IPS-15b (cell line): Measurements from ENCODE around the gene ATXN1.
"Not testable (repeated sequence)": the region's sequence is repeated elsewhere in the genome, so short reads cannot be mapped to it uniquely, and the experiment has no call there.

Source experiments
- H3K27me3 ChIP-seq: one replicate; pipeline ENCODE4 v1.6.1; 2013; ENCODE audit warnings: low read length; ENCODE audit not compliant: control insufficient read depth, insufficient read depth
- H3K36me3 ChIP-seq: one replicate; pipeline ENCODE4 v1.6.1; 2013; ENCODE audit warnings: low read length; ENCODE audit not compliant: control insufficient read depth, insufficient read depth
- H3K4me1 ChIP-seq: one replicate; pipeline ENCODE4 v1.6.1; 2013; ENCODE audit warnings: mild to moderate bottlenecking, low read length; ENCODE audit not compliant: control insufficient read depth, insufficient read depth
- H3K4me3 ChIP-seq: one replicate; pipeline ENCODE4 v1.5.1; 2013; ENCODE audit warnings: low read depth, low read length
- H3K9ac ChIP-seq: one replicate; pipeline ENCODE4 v1.6.1; 2013; ENCODE audit warnings: low read depth, mild to moderate bottlenecking, low read length
- H3K9me3 ChIP-seq: one replicate; pipeline ENCODE4 v1.6.1; 2013; ENCODE audit warnings: mild to moderate bottlenecking, low read length; ENCODE audit not compliant: control insufficient read depth, insufficient read depth

The ATXN1 gene

DNA sequence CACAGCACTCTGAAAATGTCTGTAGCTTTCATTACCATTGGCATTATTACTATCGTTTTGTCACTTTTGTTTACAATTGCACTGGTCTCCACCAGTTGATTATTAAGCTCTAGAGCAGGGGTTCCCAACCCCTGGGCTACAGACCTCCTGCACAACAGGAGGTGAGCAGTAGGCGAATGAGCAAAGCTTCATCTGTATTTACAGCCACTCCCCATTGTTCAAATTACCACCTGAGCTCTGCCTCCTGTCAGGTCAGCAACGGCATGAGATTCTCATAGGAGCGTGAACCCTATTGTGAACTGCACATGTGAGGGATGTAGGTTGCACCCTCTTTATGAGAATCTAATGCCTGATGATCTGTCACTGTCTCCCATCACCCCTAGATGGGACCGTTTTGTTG lies 126.4 kb downstream of the ATXN1 start:
- Histone ChIP-seq H3K9ac (no peak overlapping the region), H3K9me3 (no peaks in the 10 kb centered on the region), H3K4me3 (no peak overlapping the region), H3K36me3 (no peaks in the 10 kb centered on the region), H3K27me3 (no peaks in the 10 kb centered on the region), H3K4me1 (peaks cover 10% of the 10 kb centered on the region)

DNA sequence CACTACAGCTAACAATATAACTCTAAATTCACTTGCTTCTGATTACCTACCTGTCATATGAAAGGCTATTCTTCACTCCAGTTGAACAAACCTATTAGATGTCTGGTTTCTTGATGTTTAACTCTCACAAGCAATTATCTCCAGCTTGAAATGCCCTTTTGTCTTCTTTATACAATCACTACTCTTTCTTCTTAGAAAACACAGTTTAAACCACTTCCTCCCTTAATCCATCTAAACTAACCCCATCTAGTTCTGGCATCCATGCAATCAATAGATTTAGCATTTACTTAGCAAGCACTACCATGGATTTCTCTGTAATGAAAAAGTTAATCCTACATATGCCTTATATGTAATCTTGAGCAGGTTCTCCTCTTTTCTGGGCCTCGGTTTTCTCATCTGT lies 127.3 kb downstream of the ATXN1 start:
- Histone ChIP-seq H3K9me3 (no peaks in the 10 kb centered on the region), H3K27me3 (no peaks in the 10 kb centered on the region), H3K4me1 (peaks cover 10% of the 10 kb centered on the region), H3K9ac (no peak overlapping the region), H3K36me3 (no peaks in the 10 kb centered on the region), H3K4me3 (no peak overlapping the region)

DNA sequence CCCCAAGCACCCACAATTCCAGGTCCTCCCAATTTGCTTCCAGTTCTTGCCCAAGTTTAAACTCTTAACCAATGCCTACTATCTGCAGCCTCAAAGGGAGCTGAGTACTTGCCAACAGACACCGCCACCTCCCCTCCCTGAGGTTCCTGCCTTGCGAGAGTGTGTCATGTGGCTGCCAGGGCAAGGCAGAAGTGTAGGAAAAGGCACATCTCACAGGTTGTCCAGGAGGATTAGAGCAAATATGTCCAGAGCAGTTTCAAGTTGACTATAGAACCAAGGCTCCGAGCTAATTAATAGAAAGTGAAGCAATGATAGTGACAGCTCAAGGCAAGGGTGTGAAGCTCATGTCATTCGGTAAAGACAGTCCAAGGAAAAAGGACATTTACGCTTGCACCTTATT lies 127.8 kb downstream of the ATXN1 start:
- no peak overlapping the region for H3K9ac ChIP-seq
- H3K4me1 ChIP-seq = peaks cover 10% of the 10 kb centered on the region
- H3K36me3 ChIP-seq = no peaks in the 10 kb centered on the region
- H3K27me3 ChIP-seq = no peaks in the 10 kb centered on the region
- no peak overlapping the region for H3K4me3 ChIP-seq
- H3K9me3 ChIP-seq = no peaks in the 10 kb centered on the region

DNA sequence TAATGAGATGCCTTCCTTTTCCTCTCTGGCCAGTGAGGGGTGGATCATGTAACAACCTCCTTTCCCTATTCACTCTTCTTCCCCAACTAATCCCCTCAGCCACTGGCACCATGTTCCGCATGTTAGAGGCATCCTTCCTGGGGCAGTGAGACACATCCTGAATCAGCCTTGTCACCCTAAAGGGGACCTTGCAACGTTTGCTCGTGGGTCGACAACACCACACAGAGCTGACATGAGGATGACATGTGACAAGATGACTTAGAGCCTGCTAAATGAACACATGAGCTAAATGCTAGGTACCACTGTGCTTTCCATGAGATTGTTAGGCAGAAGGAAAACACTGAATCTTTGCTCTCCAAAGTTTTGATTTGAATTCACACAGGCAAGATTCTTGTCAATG lies 129.2 kb downstream of the ATXN1 start:
- Histone ChIP-seq H3K36me3 (no peaks in the 10 kb centered on the region), H3K27me3 (no peaks in the 10 kb centered on the region), H3K9ac (no peak overlapping the region), H3K4me1 (peaks cover 10% of the 10 kb centered on the region), H3K4me3 (no peak overlapping the region), H3K9me3 (no peaks in the 10 kb centered on the region)

DNA sequence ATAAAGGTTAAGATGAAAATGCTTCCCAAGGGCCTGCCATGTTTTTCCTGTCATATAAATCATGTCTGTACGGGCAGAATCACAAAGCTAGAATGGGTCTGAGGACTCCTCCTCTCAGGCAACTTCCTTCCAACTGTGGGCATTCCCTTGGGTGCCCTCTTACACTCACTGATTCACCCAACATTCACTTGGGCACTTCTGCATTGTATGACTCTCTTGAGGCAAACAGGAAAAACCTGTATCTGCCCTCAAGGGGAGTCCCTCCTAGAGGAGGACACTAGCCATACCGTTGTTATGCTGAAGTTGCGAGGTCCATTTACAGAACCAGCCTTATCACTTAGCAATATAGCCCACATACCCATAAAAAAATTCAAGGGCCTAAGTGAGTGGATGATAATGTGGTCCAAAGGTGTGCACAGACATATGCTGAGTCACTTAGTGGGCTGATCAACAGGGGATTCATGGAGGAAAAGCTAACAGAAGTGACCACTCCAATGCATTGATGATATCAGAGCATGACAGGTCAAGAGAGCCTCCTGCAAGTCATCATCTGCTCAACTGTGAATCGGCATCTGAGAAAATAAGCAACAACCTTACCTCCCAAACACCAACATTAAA lies 131.1 kb downstream of the ATXN1 start:
- Histone ChIP-seq H3K36me3 (no peaks in the 10 kb centered on the region), H3K9me3 (no peaks in the 10 kb centered on the region), H3K9ac (no peak overlapping the region), H3K4me3 (no peak overlapping the region), H3K27me3 (no peaks in the 10 kb centered on the region), H3K4me1 (peaks cover 3% of the 10 kb centered on the region)

DNA sequence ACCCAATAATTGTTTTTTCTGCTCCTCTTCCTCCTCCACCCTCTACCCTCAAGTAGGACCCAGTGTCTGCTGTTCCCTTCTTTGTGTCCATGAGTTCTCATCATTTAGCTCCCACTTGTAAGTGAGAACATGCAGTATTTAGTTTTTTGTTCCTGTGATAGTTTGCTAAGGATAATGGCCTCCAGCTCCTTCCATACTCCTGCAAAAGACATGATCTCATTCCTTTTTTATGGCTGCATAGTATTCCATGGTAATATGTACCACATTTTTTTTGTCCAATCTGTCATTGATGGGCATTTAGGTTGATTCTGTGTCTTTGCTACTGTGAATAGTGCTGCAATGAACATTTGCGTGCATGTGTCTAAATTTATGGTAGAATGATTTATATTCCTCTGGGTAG lies 132.7 kb downstream of the ATXN1 start:
- not testable (repeated sequence) for H3K4me1 ChIP-seq, H3K9ac ChIP-seq, H3K9me3 ChIP-seq, H3K4me3 ChIP-seq, H3K36me3 ChIP-seq, H3K27me3 ChIP-seq

DNA sequence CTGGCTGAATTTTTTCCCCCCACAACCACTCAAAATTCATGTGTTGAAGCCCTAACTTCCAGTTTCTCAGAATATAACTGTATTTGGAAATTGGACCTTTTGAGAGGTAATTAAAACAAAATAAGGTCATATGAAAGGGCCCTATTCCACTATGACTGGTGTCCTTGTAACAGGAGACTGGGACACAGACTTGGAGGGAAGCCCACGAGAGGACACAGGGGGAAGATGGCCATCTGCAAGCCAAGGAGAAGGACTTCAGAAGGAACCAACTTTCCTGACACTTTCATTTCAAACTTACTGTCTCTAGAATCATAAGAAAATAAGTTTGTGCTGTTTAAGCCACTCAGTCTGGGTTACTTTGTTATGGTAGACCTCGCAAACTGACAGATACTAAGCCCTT lies 134.6 kb downstream of the ATXN1 start:
- no peak overlapping the region for H3K4me3 ChIP-seq
- H3K4me1 ChIP-seq = no peaks in the 10 kb centered on the region

DNA sequence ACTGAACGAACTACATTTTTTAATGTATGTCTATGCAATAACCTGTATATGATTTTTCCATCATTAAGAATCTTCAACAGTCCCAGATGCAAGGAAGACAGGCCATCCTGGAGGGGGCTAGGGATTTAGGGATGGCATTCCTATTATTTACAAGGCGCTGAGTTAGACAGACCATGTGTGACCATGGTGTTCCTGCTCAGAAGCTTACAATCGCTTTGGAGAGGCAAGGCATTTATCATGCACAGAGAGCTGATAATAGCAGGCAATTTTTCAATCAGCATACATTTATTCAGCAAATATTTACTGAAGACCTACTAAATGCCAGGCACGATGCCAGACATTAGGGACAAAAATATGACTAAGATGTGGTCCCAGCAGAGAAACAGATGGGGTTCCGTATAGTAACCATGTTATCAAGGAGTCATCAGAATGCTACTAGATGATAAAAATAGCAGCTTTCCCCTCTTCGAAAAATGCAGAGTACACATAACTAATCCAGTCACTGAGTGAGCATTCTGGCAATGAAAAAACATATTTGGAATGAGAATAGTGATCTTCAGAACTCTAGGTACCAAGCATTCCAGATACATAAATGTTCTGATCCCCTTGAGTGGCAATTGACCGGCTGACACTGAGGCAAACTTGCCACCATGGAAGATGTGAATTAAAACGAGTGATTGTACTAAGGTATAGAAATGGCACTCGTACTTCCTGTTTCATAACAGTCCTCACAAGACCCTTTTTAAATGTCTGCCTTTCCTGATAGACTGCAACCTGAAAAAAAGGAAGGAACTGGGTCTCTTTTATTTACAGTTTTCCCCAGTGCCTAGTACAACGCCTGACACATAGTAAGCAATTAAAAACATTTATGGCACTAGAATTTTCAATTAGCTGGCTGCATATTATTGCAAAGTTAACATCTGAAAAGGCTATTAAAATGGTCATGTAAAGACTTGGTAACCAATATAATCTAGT lies 135.7 kb downstream of the ATXN1 start:
- Histone ChIP-seq H3K9ac (no peak overlapping the region), H3K9me3 (no peaks in the 10 kb centered on the region), H3K4me1 (no peaks in the 10 kb centered on the region)

More for the DNA sequence above, 134.6 kb downstream of the ATXN1 start:
- Histone ChIP-seq H3K9ac (no peak overlapping the region), H3K36me3 (no peaks in the 10 kb centered on the region), H3K9me3 (no peaks in the 10 kb centered on the region), H3K27me3 (no peaks in the 10 kb centered on the region)

DNA sequence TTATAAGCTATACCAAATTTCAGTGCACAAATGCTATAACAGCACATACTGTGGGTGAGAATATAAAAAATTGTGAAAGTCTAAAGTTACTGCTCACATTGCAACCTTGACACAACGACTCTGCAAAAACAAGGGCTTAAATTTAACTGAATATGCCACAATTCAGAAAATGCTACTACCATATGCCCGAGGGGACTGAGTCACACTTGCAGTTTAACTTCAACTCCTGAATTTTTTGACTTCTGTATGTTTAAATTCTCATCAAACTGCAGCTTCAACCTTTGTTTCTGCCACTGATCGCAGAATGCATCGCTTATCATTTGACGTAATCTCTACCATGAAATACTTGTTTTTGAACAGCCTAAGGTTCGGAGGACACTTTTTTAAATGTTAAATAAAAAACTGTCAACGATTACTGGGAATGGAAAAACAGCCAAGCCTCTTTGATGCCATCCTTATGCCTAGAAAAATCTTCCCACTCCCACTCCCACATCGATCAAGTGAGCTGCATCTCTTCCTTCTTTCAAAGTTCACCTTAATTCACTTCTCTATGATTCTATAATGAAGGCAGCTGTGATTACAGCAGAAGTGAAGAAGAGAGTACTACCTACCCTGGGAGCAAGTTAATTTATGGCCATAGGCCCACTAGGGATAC lies 136.5 kb downstream of the ATXN1 start:
- Histone ChIP-seq H3K27me3 (no peaks in the 10 kb centered on the region), H3K36me3 (no peaks in the 10 kb centered on the region), H3K4me1 (no peaks in the 10 kb centered on the region), H3K9me3 (no peaks in the 10 kb centered on the region), H3K4me3 (no peak overlapping the region), H3K9ac (no peak overlapping the region)

More for the DNA sequence above, 135.7 kb downstream of the ATXN1 start:
- Histone ChIP-seq H3K27me3 (no peaks in the 10 kb centered on the region), H3K4me3 (no peak overlapping the region), H3K36me3 (no peaks in the 10 kb centered on the region)

DNA sequence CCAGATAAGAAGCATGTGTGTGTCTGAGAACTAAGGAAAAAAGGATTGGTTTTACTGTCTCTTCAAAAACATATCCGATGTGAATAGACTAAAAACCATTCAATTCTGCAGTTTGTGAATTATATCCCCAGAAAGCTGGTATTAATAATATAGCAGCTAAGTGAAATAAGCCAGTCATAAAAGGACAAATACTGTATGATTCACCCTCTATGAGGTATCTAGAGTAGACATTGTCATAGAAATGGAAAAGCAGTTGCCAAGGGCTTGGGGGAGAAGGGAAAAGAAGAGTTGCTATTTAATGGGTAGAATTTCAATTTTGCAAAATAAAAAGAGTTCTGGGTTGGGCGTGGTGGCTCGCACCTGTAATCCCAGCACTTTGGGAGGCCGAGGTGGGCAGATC lies 137.5 kb downstream of the ATXN1 start:
- no peaks in the 10 kb centered on the region for H3K4me1 ChIP-seq
- H3K9ac ChIP-seq = no peak overlapping the region
- H3K4me3 ChIP-seq = no peak overlapping the region
- H3K9me3 ChIP-seq = no peaks in the 10 kb centered on the region
- no peaks in the 10 kb centered on the region for H3K36me3 ChIP-seq
- H3K27me3 ChIP-seq = no peaks in the 10 kb centered on the region

DNA sequence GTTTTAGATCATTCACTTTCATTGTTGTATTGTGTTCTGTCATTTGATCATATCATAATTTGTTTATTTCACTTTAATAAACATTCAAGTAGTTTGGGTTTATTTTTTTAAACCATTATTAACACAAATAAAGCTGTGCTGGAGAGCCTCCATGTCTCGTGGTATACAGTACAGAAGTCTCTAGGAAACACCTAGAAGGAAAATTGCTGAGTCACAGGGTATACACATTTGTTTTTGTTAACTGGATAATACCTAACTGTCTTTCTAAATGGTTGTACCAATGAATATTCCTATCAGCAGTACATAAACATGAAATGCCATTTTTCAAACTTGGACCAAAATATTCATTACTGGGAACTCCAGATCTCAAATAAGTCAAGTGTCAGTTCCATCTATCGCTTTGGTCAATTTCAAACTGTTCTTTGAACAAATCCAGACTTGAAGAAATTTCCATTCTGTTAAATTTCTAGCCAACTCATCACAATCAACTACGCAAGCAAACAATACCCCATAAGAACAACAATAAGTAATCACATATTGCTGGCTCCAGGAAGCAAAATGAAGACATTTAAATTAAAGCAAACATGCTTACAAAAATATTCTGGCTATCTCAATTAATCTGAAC lies 138.1 kb downstream of the ATXN1 start:
- Histone ChIP-seq H3K9me3 (no peaks in the 10 kb centered on the region), H3K4me3 (no peak overlapping the region), H3K27me3 (no peaks in the 10 kb centered on the region), H3K9ac (no peak overlapping the region), H3K4me1 (no peaks in the 10 kb centered on the region), H3K36me3 (no peaks in the 10 kb centered on the region)
